Mesenchymal stem cell (in vitro differentiated cells and primary cell): Measurements from ENCODE around the gene CX3CR1.

Experiments used
- DNase-seq: peaks from one replicate; pipeline ENCODE4 v3.0.0-alpha.2; 2013
- H2AFZ ChIP-seq: one replicate; pipeline ENCODE4 v1.6.1; 2013; ENCODE audit warnings: low read depth, mild to moderate bottlenecking, control low read depth, inconsistent platforms, low read length, moderate library complexity
- H2AK5ac ChIP-seq: 2 replicates; pipeline ENCODE4 v1.6.1; 2013; ENCODE audit warnings: low read length, moderate library complexity, mild to moderate bottlenecking, inconsistent platforms; ENCODE audit not compliant: severe bottlenecking
- H2BK120ac ChIP-seq: one replicate; pipeline ENCODE4 v1.6.1; 2013; ENCODE audit warnings: low read depth, mild to moderate bottlenecking, inconsistent platforms, low read length, moderate library complexity
- H2BK12ac ChIP-seq, 2 experiments: one replicate each; pipeline ENCODE4 v1.6.1; 2013; ENCODE audit warnings: inconsistent platforms in 2 of 2, low read length in 2 of 2, mild to moderate bottlenecking in 2 of 2, moderate library complexity in 2 of 2, control low read depth in 1 of 2
- H2BK15ac ChIP-seq: one replicate; pipeline ENCODE4 v1.6.1; 2013; ENCODE audit warnings: mild to moderate bottlenecking, low read depth, inconsistent platforms; ENCODE audit not compliant: poor library complexity, severe bottlenecking
- H2BK5ac ChIP-seq: 2 replicates; pipeline ENCODE4 v1.6.1; 2013; ENCODE audit warnings: low read depth, mild to moderate bottlenecking, low read length, control low read depth, inconsistent platforms; ENCODE audit not compliant: poor library complexity, severe bottlenecking
- H3K14ac ChIP-seq, 2 experiments: one replicate each; pipeline ENCODE4 v1.6.1; 2013; ENCODE audit warnings: inconsistent platforms in 2 of 2, low read length in 2 of 2, control low read depth in 1 of 2, mild to moderate bottlenecking in 1 of 2, moderate library complexity in 1 of 2
- H3K18ac ChIP-seq, 2 experiments: one replicate each; pipeline ENCODE4 v1.6.1; 2013; ENCODE audit warnings: inconsistent platforms in 2 of 2, low read length in 2 of 2, control low read depth in 1 of 2, low read depth in 1 of 2, mild to moderate bottlenecking in 1 of 2
- H3K23ac ChIP-seq, 2 experiments: one replicate each; pipeline ENCODE4 v1.6.1; 2013; ENCODE audit warnings: inconsistent platforms in 2 of 2, low read length in 2 of 2, mild to moderate bottlenecking in 2 of 2, moderate library complexity in 2 of 2, control low read depth in 1 of 2
- H3K27ac ChIP-seq: 2 replicates; pipeline ENCODE4 v1.5.1; 2013; ENCODE audit warnings: mild to moderate bottlenecking, moderate library complexity, low read length, control low read depth, inconsistent platforms; ENCODE audit not compliant: poor library complexity, severe bottlenecking
- H3K27me3 ChIP-seq, 2 experiments: 2 replicates each; pipeline versions ENCODE4 v1.6.1 to v1.7.0; 2013; ENCODE audit warnings: low read length in 2 of 2, mild to moderate bottlenecking in 2 of 2, moderate library complexity in 2 of 2, control low read depth in 1 of 2, inconsistent platforms in 1 of 2; ENCODE audit not compliant: control insufficient read depth in 1 of 2, insufficient read depth in 1 of 2
- H3K36me3 ChIP-seq, 2 experiments: 2 replicates each; pipeline versions ENCODE4 v1.6.1 to v1.7.0; 2013; ENCODE audit warnings: low read length in 2 of 2, control low read depth in 1 of 2, inconsistent platforms in 1 of 2, low read depth in 1 of 2, mild to moderate bottlenecking in 1 of 2; ENCODE audit not compliant: insufficient read depth in 2 of 2, control insufficient read depth in 1 of 2
- H3K4ac ChIP-seq, 2 experiments: one replicate each; pipeline ENCODE4 v1.6.1; 2013; ENCODE audit warnings: inconsistent platforms in 2 of 2, low read length in 2 of 2, mild to moderate bottlenecking in 2 of 2, moderate library complexity in 2 of 2, control low read depth in 1 of 2, low read depth in 1 of 2
- H3K4me1 ChIP-seq: 2 replicates; pipeline ENCODE4 v1.6.1; 2013; ENCODE audit warnings: low read depth, low read length, control low read depth; ENCODE audit not compliant: control insufficient read depth, insufficient read depth
- H3K4me2 ChIP-seq: 2 replicates; pipeline ENCODE4 v1.6.1; 2013; ENCODE audit warnings: low read length, mild to moderate bottlenecking, inconsistent platforms; ENCODE audit not compliant: poor library complexity, severe bottlenecking
- H3K4me3 ChIP-seq, 2 experiments: 2 replicates each; pipeline versions ENCODE4 v1.5.1 to v1.7.0; 2013; ENCODE audit warnings: low read length in 2 of 2, mild to moderate bottlenecking in 2 of 2, control low read depth in 1 of 2, low read depth in 1 of 2; ENCODE audit not compliant: insufficient read depth in 1 of 2
- H3K79me1 ChIP-seq: replicated peaks from 2 replicates; pipeline ENCODE4 v1.6.1; 2013; ENCODE audit warnings: mild to moderate bottlenecking, control low read depth, low read length, inconsistent platforms; ENCODE audit not compliant: poor library complexity, severe bottlenecking
- H3K9ac ChIP-seq: 2 replicates; pipeline ENCODE4 v1.7.0; 2013; ENCODE audit warnings: mild to moderate bottlenecking, low read length, moderate library complexity
- H3K9me3 ChIP-seq: 2 replicates; pipeline ENCODE4 v1.7.0; 2013; ENCODE audit warnings: mild to moderate bottlenecking, low read length; ENCODE audit not compliant: control insufficient read depth
- H4K8ac ChIP-seq: one replicate; pipeline ENCODE4 v1.6.1; 2013; ENCODE audit warnings: inconsistent platforms, mild to moderate bottlenecking, low read length, moderate library complexity
- H4K91ac ChIP-seq: one replicate; pipeline ENCODE4 v1.6.1; 2013; ENCODE audit warnings: mild to moderate bottlenecking, low read length, inconsistent platforms
- WGBS: methylation state at CpG from one replicate; pipeline ENCODE4 v1.1.7; 2013; ENCODE audit warnings: mixed read lengths; 5-methylcytosine and 5-hydroxymethylcytosine counted together

CX3CR1 gene

DNA sequence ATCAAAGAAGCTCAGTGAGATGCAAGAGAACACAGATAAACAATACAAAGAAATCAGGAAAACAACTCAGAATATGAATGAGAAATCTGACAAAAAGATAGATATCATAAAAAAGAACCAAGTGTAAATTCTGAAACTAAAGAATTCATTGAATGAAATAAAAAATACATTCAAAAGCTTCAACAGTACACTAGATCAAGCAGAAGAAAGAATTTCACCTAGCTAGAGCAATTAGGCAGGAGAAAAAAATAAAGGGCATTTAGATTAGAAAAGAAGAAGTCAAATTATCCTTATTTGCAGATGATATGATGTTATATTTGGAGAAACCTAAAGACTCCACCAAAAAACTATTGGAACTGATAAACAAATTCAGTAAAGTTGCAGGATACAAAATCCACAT lies 19.4 kb upstream of the CX3CR1 start:
- H3K9ac ChIP-seq = no peak overlapping the region
- no peak for DNase-seq
- no peak overlapping the region for H4K91ac ChIP-seq
- H3K4me1 ChIP-seq = no peaks in the 10 kb centered on the region
- H2BK15ac ChIP-seq = no peak overlapping the region
- no peak overlapping the region for H3K27ac ChIP-seq
- no peaks in the 10 kb centered on the region for H3K27me3 ChIP-seq
- H2BK5ac ChIP-seq = no peak overlapping the region
- H3K79me1 ChIP-seq = no peaks in the 10 kb centered on the region
- no peak overlapping the region for H2AK5ac ChIP-seq
- H3K18ac ChIP-seq = no peak overlapping the region
- H3K36me3 ChIP-seq = no peaks in the 10 kb centered on the region
- H3K4me3 ChIP-seq = no peak overlapping the region
- peaks cover 11% of the 10 kb centered on the region for H3K9me3 ChIP-seq
- no peak overlapping the region for H2BK12ac ChIP-seq
- no peak overlapping the region for H3K4me2 ChIP-seq
- no peak overlapping the region for H2BK120ac ChIP-seq
- no peak overlapping the region for H4K8ac ChIP-seq
- H2AFZ ChIP-seq = no peak overlapping the region
- no peak overlapping the region for H3K14ac ChIP-seq
- H3K23ac ChIP-seq = no peak overlapping the region
- H3K4ac ChIP-seq = no peak overlapping the region

DNA sequence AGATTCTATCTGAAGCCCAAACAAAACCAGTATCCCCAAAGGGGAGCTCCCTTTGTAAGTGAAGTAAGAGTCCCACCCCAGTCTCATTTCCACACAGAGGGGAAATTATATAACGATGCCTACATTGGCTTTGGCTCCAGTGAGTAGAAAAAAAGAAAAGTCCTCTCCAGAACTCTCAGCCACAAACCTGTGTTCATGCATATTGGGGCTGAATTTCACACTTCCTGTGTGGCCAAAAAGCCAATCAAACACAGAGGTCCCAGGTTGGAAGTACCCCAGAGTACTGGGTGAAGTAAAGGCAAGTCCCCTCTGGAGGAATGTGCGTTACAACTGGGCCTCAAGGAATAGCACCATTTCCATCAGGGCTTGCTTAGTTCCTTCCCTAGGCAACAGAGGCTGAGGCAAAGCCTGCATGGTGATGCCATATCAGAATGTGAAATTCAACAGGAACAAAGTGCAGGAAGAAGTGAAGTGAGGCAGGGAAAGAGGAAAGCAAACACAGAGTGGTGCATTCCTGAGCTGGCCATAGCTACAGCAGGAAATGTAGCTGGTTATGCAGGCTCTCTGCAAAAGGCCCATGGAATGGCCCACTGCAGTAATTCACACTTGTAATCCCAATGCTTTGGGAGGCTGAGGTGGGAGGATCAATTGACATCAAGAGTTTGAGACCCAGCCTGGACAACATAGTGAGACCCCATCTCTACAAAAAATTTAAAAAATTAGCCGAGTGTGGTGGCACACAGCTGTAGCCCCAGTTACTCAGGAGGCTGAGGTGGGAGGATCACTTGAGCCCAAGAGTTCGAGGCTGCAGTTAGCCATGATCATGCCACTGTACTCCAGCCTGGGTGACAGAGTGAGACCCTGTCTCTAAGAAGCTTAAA lies 16.6 kb upstream of the CX3CR1 start:
- H2AFZ ChIP-seq = no peak overlapping the region
- peaks cover 11% of the 10 kb centered on the region for H3K9me3 ChIP-seq
- no peak overlapping the region for H3K14ac ChIP-seq
- no peak overlapping the region for H4K91ac ChIP-seq
- no peak overlapping the region for H3K4ac ChIP-seq
- H3K27ac ChIP-seq = no peak overlapping the region
- H2BK12ac ChIP-seq = no peak overlapping the region
- no peak for DNase-seq
- H2BK5ac ChIP-seq = no peak overlapping the region
- H3K18ac ChIP-seq = no peak overlapping the region
- WGBS = 81% methylated on average over 4 of the region's 4 CpGs
- no peak overlapping the region for H3K4me3 ChIP-seq
- peaks cover 5% of the 10 kb centered on the region for H3K4me1 ChIP-seq
- no peak overlapping the region for H2AK5ac ChIP-seq
- H3K4me2 ChIP-seq = no peak overlapping the region
- H4K8ac ChIP-seq = no peak overlapping the region
- H3K9ac ChIP-seq = no peak overlapping the region
- no peak overlapping the region for H2BK15ac ChIP-seq
- no peaks in the 10 kb centered on the region for H3K27me3 ChIP-seq
- H3K79me1 ChIP-seq = no peaks in the 10 kb centered on the region
- H3K23ac ChIP-seq = no peak overlapping the region
- no peak overlapping the region for H2BK120ac ChIP-seq
- H3K36me3 ChIP-seq = no peaks in the 10 kb centered on the region

GRCh38 chr3:39295184-39295775 lies 15.4 kb upstream of the CX3CR1 start:
- H2BK12ac ChIP-seq = no peak overlapping the region
- H4K8ac ChIP-seq = no peak overlapping the region
- H3K9ac ChIP-seq = no peak overlapping the region
- peaks cover 11% of the 10 kb centered on the region for H3K9me3 ChIP-seq
- H3K14ac ChIP-seq = peak overlapping the region in 1 of 2 experiments; percentile 59
- H3K4me2 ChIP-seq = no peak overlapping the region
- H2AFZ ChIP-seq = no peak overlapping the region
- H3K27me3 ChIP-seq = no peaks in the 10 kb centered on the region
- H3K79me1 ChIP-seq = no peaks in the 10 kb centered on the region
- no peak overlapping the region for H2BK5ac ChIP-seq
- no peak overlapping the region for H4K91ac ChIP-seq
- WGBS = 87% methylated on average over 5 of the region's 5 CpGs
- no peak for DNase-seq
- no peak overlapping the region for H3K4me3 ChIP-seq
- H3K18ac ChIP-seq = no peak overlapping the region
- H2BK15ac ChIP-seq = no peak overlapping the region
- H3K4ac ChIP-seq = no peak overlapping the region
- H3K23ac ChIP-seq = no peak overlapping the region
- H3K4me1 ChIP-seq = peaks cover 5% of the 10 kb centered on the region
- H3K36me3 ChIP-seq = no peaks in the 10 kb centered on the region
- no peak overlapping the region for H2BK120ac ChIP-seq
- H2AK5ac ChIP-seq = no peak overlapping the region
- no peak overlapping the region for H3K27ac ChIP-seq

DNA sequence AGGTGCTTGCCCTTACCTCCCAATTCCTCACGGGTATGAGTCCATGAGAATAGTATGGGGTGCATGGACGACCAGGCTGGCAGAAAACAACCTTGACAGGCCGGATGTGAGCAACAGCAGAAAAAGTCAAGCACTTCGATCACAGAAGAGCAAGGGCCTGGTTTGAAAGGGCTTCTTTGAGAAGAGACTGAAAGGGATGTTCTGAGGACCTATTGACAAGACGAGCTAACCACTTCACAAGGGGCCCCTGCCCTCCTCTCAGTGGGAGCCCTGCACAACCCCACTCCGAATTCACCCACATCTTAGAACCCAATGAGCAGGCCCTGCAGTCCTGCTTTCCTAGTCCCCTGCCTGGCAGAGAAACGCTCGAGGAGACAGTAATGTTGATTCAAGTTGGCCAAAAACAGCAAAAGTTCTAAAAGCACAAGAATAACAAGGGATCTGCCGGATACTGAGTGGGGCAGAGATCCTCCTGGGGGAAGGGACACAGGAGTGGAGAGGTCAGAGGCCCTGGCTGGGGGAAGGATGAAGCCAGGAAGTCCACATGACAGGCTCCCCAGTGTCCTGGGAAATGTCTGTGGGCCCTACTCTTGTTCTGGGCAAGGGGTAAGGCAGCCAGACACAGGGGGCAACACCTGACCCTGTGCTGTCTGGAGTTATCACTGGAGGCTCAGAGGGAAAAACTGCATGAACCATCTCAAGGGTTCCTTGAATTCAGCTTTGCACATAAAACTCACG lies 14.8 kb upstream of the CX3CR1 start:
- 55% methylated on average over 9 of the region's 10 CpGs for WGBS
- Histone ChIP-seq H3K9ac (no peak overlapping the region), H3K36me3 (no peaks in the 10 kb centered on the region), H4K8ac (no peak overlapping the region), H3K27me3 (no peaks in the 10 kb centered on the region), H3K27ac (no peak overlapping the region), H4K91ac (no peak overlapping the region), H2BK15ac (no peak overlapping the region), H3K9me3 (peaks cover 7% of the 10 kb centered on the region), H2BK5ac (no peak overlapping the region), H2AK5ac (no peak overlapping the region), H2AFZ (no peak overlapping the region), H3K23ac (no peak overlapping the region), H3K4me3 (no peak overlapping the region), H2BK12ac (no peak overlapping the region), H3K14ac (no peak overlapping the region), H2BK120ac (no peak overlapping the region), H3K79me1 (no peaks in the 10 kb centered on the region), H3K4ac (no peak overlapping the region), H3K4me2 (no peak overlapping the region), H3K4me1 (peaks cover 5% of the 10 kb centered on the region), H3K18ac (no peak overlapping the region)
- DNase-seq = no peak
